Effector memory CD8-positive, alpha-beta T cell (primary cell): Measurements from ENCODE around the gene HTR6.

Experiments
- ATAC-seq: fragments of 150-1000 bp; cut with Tn5 transposase; replicated peaks from 2 replicates; pipeline ENCODE4 v1.10.0; 2021; ENCODE audit warnings: mild to moderate bottlenecking, moderate library complexity
- DNase-seq, 3 experiments: peaks; one replicate each; pipeline ENCODE4 v3.0.0; 2021
- H3K27ac Mint-ChIP-seq, 2 donors: one replicate each; pipeline ENCODE4 v1.8.0; 2022; ENCODE audit warnings: mild to moderate bottlenecking in 2 of 2, mixed read lengths in 2 of 2, moderate library complexity in 2 of 2
- H3K27me3 Mint-ChIP-seq, 2 donors: one replicate each; pipeline ENCODE4 v1.8.0; 2022; ENCODE audit warnings: mixed read lengths in 2 of 2
- H3K36me3 Mint-ChIP-seq: one replicate; pipeline ENCODE4 v1.8.0; 2022; ENCODE audit warnings: mild to moderate bottlenecking, moderate library complexity, mixed read lengths; ENCODE audit not compliant: insufficient read depth
- H3K4me1 Mint-ChIP-seq, 2 donors: one replicate each; pipeline ENCODE4 v1.8.0; 2022; ENCODE audit warnings: low read depth in 2 of 2, mixed read lengths in 2 of 2
- H3K4me3 Mint-ChIP-seq, 2 donors: one replicate each; pipeline ENCODE4 v1.8.0; 2022; ENCODE audit warnings: mild to moderate bottlenecking in 2 of 2, mixed read lengths in 2 of 2, moderate library complexity in 2 of 2
- H3K9me3 Mint-ChIP-seq, 2 donors: one replicate each; pipeline ENCODE4 v1.8.0; 2022; ENCODE audit warnings: mixed read lengths in 2 of 2

Gene HTR6

DNA sequence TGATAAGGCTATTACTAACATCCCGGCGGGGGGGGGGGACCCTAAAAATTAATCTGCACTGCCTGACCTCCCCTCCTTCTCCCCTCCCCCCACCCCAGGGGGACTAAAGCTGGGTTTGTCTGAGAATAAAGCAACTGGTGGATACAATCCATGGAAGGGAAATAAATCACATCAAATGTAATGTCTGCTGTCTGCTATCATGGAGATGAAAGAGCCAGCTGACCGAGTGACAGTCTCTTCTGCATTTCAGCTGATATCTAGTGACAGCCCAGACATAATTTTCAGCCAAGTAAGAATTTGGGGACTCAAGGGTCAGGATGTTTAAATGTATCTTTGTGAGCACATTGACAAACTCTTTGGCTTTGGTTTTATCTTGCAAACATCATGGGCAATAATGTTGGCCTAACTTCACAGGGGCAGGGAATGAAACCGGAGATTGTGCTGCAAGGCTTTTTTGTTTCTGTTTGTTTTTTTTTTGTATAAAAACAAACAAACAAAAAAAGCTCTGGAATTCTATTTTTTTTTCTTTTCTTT lies 44.7 kb downstream of the HTR6 start:
- peaks cover 3 to 5% of the 10 kb centered on the region in 2 donors for H3K4me1 Mint-ChIP-seq
- no peaks in the 10 kb centered on the region for H3K9me3 Mint-ChIP-seq
- H3K27ac Mint-ChIP-seq = no peak overlapping the region
- no peak overlapping the region for H3K4me3 Mint-ChIP-seq
- no peaks in the 10 kb centered on the region for H3K27me3 Mint-ChIP-seq
- DNase-seq (no peak), ATAC-seq (no peak)
- H3K36me3 Mint-ChIP-seq = peaks cover 4% of the 10 kb centered on the region

DNA sequence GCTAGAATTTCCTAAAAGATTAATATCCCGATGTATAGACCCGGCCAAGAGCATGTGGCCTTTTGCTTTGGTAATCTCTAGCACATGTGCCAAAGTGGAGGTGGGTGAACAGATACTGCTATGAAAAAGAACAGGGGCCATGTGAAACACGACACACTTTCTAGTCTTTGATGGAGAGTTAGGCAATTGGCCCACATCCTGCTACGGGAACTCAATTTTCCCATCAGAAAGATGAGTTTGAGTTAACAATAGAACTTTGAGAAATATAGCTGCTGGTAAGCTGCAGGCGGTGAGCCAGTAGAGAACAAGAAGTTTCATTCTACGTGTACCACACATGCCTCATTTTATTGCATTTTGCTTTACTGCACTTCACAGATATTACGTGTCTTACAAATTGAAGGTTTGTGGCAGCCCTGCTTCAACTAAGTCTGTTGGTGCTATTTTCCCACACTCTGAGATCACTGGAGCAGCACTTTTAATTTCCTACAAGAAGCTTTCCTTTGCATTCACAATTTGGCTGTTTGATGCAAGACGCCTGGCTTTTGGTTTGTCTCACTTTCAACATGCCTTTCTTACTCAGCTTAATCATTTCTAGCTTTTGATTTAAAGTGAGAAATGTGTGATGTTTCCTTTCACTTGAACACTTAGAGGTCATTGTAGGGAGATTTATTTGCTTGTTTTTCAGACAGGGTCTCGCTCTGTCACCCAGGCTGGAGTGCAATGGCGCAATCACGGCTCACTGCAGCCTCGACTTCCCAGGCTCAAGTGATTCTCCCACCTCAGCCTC lies 46.3 kb downstream of the HTR6 start:
- ATAC-seq (no peak), DNase-seq (no peak)
- H3K4me1 Mint-ChIP-seq = peaks cover 5 to 11% of the 10 kb centered on the region in 2 donors
- peaks cover 9% of the 10 kb centered on the region for H3K36me3 Mint-ChIP-seq
- H3K27ac Mint-ChIP-seq = no peak overlapping the region
- no peaks in the 10 kb centered on the region for H3K9me3 Mint-ChIP-seq
- H3K4me3 Mint-ChIP-seq = no peak overlapping the region
- H3K27me3 Mint-ChIP-seq = no peaks in the 10 kb centered on the region

DNA sequence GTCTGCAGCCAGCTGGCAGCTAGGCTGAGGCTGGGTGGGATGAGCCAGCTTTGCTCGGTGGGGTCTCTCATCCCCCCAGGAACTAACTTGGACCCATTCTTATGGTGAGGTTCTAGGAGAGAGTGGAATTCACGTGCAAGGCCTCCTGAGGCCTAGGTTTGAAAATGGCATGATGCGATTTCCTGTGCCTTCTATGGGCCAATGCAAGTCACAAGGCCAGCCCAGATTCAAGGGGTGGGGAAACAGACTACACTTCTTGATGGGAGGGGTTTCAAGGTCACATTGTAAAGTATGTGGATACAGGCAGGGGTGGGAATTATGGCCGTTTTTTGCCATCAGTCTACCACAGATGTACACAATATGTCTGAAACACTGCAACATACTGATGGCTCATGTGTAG lies 48.3 kb downstream of the HTR6 start:
- DNase-seq = no peak
- H3K36me3 Mint-ChIP-seq = peaks cover 9% of the 10 kb centered on the region

DNA sequence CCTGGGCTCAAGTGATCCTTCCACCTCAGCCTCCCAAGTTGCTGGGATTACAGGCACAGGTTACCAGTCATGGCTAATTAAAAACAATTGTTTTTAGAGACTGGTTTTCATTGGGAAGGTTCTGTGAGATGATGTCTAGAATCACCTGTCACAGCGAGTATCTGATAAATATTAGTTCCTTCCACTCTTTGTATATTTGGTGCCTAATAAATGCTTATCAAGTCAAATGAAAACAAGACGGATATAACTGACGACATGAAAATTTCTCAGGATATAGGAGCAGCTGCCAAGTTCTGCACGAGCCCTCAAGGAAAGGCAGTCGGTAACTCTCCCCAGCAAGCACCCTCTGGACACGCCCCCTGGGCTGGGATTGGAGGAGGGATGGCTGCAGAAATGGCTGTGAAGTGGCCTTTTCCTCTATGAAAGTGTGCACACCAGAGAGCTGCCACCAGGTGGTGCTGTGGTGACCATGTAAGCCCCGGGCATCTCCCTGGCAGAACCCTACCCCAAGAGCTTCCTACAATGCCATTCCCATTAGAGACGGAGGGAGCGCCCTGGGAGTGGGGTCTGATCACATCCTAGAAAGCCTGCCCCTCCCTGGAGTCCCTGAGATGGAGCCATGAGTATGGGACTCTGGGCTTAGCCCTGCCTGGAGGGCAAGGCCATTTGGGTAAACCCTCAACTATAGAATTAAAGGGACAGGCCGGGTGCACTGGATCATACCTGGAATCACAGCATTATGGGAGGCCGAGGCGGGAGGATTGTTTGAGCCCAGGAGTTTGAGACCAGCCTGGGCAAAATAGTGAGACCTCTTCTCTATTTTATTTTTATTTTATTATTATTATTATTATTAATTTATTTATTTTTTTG lies 50.9 kb downstream of the HTR6 start:
- Mint-ChIP-seq H3K36me3 (peaks cover 5% of the 10 kb centered on the region), H3K27me3 (no peaks in the 10 kb centered on the region), H3K4me1 (peaks cover 5 to 11% of the 10 kb centered on the region in 2 donors), H3K27ac (no peak overlapping the region), H3K4me3 (no peak overlapping the region), H3K9me3 (no peaks in the 10 kb centered on the region)
- DNase-seq = peak; percentile 70 to 80 (median 78)
- ATAC-seq = peak; percentile 99

More for the DNA sequence above, 48.3 kb downstream of the HTR6 start:
- Mint-ChIP-seq H3K27me3 (no peaks in the 10 kb centered on the region), H3K27ac (no peak overlapping the region), H3K4me1 (peaks cover 5 to 11% of the 10 kb centered on the region in 2 donors), H3K4me3 (no peak overlapping the region), H3K9me3 (no peaks in the 10 kb centered on the region)
- ATAC-seq = no peak

DNA sequence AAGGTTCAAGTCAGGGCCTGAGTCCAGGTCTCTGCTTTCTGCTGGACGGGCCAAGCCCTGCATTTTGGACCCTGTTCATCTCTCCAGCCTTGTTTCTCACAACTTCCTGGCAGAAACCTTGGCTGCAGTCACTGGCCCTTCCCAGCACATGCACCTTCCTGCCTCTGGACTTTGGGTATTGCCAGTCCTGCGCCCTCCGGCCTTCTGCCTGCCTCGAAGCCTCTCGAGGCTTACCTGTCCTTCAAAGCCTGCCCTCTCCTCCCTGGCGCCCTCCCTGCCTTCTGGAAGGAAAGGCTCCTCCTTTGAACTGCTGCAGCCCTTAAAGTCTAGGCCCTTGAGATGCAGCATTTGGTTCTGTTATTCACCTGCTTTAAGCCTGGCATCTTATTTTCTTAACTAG lies 52.8 kb downstream of the HTR6 start:
- H3K4me3 Mint-ChIP-seq = no peak overlapping the region
- H3K36me3 Mint-ChIP-seq = peaks cover 5% of the 10 kb centered on the region
- ATAC-seq = no peak
- H3K27me3 Mint-ChIP-seq = no peaks in the 10 kb centered on the region
- H3K9me3 Mint-ChIP-seq = no peaks in the 10 kb centered on the region
- H3K27ac Mint-ChIP-seq = no peak overlapping the region
- H3K4me1 Mint-ChIP-seq = peaks cover 5 to 6% of the 10 kb centered on the region in 2 donors
- no peak for DNase-seq

DNA sequence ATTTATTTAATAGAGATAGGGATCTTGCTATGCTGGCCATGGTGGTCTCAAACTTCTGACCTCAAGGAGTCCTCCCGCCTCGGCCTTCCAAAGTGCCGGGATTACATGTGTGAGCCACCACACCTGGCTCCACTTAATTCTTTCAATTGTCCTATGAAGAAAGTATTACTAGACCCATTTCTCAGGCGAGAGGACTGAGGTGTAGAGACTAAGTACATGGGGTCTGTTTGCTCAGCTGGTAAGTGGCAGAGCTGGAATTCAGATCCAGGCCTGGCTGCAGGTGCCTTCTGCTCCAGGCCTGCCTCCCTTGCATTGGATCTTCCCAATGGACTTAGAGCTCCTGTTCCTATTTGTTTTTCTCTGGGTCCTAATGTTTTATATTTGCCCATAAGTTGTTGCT lies 55.5 kb downstream of the HTR6 start:
- Mint-ChIP-seq H3K4me3 (no peak overlapping the region), H3K27ac (peak overlapping the region in 1 of 2 donors; percentile 29), H3K9me3 (no peaks in the 10 kb centered on the region), H3K36me3 (peaks cover 5% of the 10 kb centered on the region), H3K4me1 (peaks cover 5 to 6% of the 10 kb centered on the region in 2 donors), H3K27me3 (no peaks in the 10 kb centered on the region)
- DNase-seq (no peak), ATAC-seq (no peak)

DNA sequence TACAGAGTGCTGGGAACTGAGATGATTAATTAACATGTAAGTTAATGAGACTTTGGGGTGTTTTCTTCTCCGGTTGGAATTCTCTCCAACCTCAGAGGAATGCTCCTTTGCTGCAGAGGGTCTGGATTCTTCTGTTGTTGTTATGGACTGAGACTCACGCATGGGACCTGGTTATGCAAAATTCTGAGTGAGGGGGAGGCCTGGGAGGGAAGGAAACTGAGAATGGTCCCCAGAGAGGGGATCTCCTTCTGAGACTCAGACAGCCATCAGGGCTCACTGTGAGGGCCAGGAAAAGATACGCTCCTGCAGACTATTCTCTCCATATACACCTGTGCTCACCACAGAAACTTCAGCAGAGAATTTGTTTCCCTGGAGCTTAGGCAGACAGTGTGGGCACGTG lies 56.3 kb downstream of the HTR6 start:
- DNase-seq (no peak), ATAC-seq (no peak)
- no peaks in the 10 kb centered on the region for H3K27me3 Mint-ChIP-seq
- H3K36me3 Mint-ChIP-seq = peaks cover 6% of the 10 kb centered on the region
- no peaks in the 10 kb centered on the region for H3K4me1 Mint-ChIP-seq
- no peak overlapping the region for H3K4me3 Mint-ChIP-seq
- H3K9me3 Mint-ChIP-seq = no peaks in the 10 kb centered on the region
- H3K27ac Mint-ChIP-seq = peak overlapping the region in 1 of 2 donors; percentile 29

DNA sequence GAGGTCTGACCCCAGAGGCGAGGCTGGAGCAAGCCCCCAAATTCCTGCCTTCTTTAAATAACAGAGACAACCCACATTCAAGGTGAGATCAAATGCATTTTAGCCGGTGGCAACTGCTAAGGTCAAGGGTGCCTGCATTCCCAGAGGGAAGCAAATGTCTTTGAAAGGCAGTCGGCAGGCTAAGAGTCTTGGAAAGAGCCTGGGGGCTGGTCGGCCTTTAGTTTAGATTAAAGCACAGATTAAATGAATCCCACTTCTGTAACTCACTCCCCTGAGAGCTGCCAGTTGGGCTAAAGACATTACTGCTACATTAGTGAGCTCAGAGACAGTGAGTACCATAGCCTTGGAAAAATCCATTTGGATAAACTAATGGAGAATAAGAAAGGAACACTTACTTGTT lies 59.2 kb downstream of the HTR6 start:
- Mint-ChIP-seq H3K36me3 (peaks cover 6% of the 10 kb centered on the region), H3K9me3 (no peaks in the 10 kb centered on the region), H3K27me3 (no peaks in the 10 kb centered on the region), H3K27ac (no peak overlapping the region), H3K4me1 (no peaks in the 10 kb centered on the region), H3K4me3 (no peak overlapping the region)
- DNase-seq = no peak
- no peak for ATAC-seq

DNA sequence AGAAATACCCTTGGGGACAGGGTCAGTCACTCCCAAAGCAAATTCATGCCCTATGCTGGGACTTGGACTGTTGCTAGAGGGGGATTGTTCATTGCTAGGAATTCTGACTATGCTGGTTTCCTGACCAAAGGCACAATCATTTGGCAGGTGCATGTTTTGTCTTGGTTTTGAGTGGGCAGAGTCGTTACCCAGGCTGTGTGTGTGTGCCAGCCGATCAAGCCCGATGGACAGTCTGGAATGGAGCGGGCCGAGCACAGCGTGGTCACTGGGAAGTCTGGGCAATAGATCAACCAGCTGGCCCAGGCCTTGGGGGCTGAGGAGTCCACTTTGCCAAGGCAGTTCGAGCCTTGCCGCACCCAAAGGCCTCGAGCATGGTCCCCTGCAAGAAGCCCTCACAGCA lies 60.9 kb downstream of the HTR6 start:
- ATAC-seq = no peak
- peaks cover 0 to 5% of the 10 kb centered on the region in 2 donors for H3K9me3 Mint-ChIP-seq
- peaks cover 6% of the 10 kb centered on the region for H3K36me3 Mint-ChIP-seq
- H3K4me3 Mint-ChIP-seq = no peak overlapping the region
- DNase-seq = no peak
- no peaks in the 10 kb centered on the region for H3K4me1 Mint-ChIP-seq
- H3K27me3 Mint-ChIP-seq = no peaks in the 10 kb centered on the region
- H3K27ac Mint-ChIP-seq = no peak overlapping the region

DNA sequence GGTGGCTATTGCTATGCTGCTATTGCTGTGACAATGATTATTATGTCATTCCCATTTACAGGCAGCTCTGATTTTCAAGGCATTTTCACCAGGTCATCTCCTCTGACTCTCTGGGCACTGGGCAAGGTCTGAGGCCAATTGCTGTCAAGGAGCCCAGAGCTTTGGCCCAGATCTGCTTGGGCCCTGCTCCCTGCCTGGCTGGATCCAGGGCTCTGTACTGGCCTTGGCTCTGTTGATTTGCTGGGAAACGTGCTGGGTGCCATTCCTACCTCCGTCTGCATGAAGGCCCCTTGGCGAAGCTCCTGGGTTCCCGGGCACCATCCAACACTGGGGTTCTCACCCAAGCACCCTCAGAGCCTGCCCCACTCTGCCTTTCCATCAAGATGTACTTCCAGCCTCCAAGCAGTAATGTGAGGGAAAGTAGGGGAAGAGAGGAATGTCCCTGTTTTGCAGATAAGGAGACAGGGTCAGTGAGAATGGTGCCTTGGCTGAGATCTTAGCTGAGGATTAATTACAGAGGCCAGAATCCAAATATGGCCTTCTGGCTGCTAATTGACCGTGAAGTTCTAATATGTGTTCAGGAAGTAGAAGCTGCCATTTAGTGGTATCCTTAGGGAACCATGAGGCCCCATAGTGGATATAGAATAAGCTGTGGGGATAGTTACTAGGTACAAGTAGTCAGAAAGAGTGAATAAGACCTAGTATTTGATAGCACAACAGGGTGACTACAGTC lies 63.9 kb downstream of the HTR6 start:
- H3K27me3 Mint-ChIP-seq = no peaks in the 10 kb centered on the region
- H3K36me3 Mint-ChIP-seq = peaks cover 15% of the 10 kb centered on the region
- no peaks in the 10 kb centered on the region for H3K4me1 Mint-ChIP-seq
- DNase-seq (no peak), ATAC-seq (no peak)
- peaks cover 3 to 7% of the 10 kb centered on the region in 2 donors for H3K9me3 Mint-ChIP-seq
- no peak overlapping the region for H3K4me3 Mint-ChIP-seq
- H3K27ac Mint-ChIP-seq = peak overlapping the region in 1 of 2 donors; percentile 50

DNA sequence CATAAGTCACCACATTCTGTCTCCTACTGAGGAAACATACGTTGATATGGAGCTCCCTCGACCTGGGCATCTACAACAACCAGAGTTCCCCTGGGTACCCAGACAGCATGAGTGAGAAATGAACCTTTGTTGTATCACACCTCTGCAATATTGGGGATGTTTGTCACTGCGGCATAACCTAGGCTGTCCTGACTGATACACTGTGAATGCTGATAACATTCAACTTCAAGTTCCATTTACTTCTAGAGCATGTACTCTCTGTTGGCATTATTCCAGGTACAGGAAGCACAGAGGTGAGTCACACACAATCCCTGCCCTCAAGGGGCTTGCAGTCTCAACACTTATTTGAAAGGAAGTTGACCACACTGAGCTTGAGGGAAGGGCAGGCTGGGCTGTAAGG lies 65.6 kb downstream of the HTR6 start:
- Mint-ChIP-seq H3K27me3 (no peaks in the 10 kb centered on the region), H3K27ac (no peak overlapping the region), H3K9me3 (peaks cover 3 to 7% of the 10 kb centered on the region in 2 donors), H3K4me3 (no peak overlapping the region), H3K36me3 (peaks cover 17% of the 10 kb centered on the region), H3K4me1 (no peaks in the 10 kb centered on the region)
- ATAC-seq (no peak), DNase-seq (no peak)
